ENCODE results near the gene GSPT2.
"Not testable (repeated sequence)": the region's sequence is repeated elsewhere in the genome, so short reads cannot be mapped to it uniquely, and the experiment has no call there.

The GSPT2 gene

DNA sequence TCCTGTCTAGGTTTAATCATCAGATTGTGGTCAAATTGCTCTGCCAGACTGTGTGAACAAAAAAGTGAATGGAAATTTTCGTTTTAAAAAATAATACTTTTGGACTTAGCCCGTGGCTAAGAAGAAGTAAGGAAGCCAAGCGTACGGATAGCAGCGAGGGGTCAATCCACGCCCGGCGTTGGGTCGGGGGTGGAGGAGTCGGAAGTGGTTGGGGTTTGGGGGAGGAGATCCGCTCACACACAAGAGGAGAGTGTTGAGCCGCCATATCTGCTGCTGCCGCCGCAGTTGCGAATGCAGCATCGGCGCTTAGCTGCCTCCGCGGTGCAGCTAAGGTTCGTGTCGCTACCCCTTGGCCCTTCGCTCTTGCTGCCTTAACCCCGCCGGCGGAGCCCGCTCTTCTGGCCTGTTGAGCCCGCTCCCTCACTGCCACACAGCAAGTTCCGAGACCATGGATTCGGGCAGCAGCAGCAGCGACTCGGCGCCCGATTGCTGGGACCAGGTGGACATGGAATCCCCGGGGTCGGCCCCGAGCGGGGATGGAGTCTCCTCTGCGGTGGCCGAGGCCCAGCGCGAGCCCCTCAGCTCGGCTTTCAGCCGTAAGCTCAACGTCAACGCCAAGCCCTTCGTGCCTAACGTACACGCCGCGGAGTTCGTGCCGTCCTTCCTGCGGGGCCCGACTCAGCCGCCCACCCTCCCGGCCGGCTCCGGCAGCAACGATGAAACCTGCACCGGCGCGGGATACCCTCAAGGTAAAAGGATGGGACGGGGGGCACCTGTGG lies at the start of gene GSPT2:
GSPT2 (plus strand) TSS at position 264 of the 779 bp plus-strand sequence; CDS start at position 449, 185 bp downstream.
- peak; percentile 63 for DNase-seq

DNA sequence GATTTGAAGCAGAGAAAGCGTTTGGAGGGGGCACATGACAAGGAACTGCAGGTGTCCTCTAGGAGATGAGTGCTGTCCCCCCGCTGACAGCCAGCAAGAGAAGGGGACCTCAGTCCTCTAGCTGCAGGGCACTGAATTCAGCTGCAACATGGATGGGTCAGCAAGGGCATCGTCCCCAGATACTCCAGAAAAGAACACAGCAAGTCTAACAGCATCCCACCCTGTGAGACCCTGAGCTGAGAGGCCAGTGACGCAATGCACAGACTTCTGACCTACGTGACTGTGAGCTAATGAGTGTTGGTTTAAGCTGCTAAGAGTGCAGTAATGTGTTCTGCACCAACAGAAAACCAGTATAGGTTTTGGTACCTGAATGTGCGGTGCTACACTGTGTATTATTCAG lies 49.0 kb upstream of the GSPT2 start:
- DNase-seq = no peak

DNA sequence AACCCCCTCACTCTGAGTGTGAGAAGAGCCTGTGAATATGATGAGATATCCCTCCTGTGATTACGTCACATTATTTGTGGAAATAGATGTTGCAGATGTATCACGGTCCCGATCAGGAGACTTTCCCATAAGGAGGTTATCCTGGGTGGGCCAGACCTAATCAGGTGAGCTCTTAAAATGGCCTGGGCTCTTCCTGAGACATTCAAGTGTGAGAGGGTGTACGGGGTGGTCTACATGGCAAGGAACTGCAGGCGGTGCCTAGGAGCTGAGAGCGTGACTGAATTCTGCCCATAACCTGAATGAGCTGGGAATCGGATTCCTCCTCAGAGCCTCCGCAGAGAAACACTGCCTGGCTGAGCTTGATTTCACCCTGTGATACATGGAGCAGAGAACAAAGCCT lies 45.8 kb upstream of the GSPT2 start:
- DNase-seq = no peak

DNA sequence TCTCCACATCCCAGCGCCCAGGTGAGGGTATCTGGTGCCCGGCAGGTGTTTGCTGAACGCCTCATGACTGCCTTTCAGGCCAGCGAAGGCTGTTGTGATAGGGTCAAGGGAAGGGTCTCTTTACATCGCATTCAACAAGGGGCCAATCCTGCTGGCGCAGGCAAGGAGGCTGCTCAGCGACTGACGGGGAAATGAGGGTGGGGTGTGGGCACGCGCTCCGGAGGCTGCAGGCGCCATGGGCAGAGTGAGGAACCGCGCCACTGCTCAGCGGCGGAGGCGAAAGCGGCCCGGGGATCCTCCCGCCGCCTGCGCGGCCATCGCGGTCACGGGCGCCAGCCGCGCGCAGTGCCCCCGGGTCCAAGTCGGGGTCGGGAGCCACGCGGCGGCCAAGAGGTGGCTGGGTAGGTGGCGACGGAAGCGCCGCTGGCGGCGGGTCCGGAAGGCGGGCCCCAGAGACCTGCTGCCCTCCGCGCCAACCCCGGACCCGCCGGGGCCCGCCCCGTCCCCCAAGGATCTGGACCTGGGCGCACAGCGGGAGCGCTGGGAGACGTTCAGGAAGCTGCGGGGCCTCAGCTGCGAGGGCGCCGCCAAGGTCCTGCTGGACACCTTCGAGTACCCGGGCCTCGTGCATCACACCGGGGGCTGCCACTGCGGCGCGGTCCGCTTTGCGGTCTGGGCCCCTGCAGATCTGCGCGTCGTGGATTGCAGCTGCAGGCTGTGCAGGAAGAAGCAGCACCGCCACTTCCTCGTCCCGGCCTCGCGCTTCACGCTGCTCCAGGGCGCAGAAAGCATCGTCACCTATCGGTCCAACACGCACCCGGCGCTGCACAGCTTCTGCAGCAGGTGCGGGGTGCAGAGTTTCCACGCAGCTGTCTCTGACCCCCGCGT lies 32.7 kb upstream of the GSPT2 start, which contains the start of gene CENPVL1:
CENPVL1 (plus strand) TSS at position 236 of the 888 bp plus-strand sequence; CDS start at position 236, 0 bp downstream.
- DNase-seq = not testable (repeated sequence)

DNA sequence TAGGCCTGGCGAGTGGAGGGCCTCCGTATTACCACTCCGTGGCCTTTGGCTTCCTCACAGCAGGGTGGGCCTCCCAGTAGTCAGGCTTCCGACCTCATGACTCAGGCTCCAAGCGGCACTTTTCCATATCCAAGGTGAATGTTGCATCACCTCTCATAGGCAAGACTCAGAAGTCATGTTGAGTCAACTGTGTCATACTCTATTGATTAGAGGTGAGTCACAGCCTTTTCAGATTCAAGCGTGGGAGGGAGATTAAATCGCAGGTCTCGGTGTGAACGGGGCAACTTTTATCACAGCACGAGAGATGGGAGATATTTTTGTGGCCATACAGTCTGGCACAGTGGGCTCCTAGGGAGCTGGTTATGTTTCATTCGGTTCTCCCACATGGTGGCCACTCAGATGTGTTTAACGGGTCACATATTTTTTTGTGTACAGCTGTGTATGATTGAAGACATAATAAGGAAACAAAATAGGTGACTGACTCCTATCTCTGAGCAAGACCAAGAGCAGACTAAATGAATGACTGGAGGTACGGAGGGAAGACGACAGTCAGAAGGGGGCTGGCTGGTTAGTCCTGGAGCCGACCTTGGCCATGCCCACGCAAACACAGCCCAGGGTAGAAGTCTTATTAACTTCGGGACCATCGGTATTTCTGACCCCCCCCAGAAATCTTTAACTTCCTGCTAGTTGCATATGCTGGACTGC lies 30.1 kb upstream of the GSPT2 start:
- DNase-seq = not testable (repeated sequence)

DNA sequence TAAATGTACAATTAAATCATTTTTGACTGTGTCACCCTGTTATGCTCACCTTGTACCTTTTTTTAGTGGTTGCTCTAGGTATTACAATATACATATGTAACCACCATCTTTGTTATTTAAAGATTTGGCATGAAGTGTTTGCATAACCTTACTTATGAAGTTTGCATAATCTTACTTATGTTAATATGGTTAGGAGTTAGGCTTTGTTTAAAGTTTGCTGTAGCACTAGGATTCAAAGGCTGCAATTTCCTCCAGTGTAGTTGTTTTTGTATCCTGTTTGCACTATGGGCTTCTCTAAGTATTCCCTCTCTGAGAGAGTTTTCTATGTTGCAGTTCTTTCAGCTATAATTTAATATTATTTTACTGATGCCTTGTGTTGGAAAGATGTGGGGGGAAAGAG lies 15.0 kb upstream of the GSPT2 start:
- no peak for DNase-seq

DNA sequence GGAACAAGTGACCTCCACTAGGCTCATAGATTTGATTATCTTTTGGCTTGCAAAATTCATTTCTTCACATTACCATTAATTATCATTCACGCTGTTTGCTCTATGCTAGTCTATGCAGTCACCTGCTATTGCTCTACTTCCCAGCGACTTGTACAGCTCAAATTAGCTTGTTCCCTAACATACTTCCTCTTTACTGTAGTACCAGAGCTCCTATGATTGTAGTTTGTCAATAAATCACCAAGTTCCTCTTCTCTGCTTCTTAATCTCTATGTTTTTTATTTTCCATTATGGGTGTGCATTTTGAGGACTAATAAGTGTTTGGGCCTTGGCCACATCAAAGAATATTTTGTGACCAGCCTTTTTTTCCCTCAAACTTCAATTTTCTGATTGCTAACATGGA lies 6.2 kb upstream of the GSPT2 start:
- DNase-seq = no peak

DNA sequence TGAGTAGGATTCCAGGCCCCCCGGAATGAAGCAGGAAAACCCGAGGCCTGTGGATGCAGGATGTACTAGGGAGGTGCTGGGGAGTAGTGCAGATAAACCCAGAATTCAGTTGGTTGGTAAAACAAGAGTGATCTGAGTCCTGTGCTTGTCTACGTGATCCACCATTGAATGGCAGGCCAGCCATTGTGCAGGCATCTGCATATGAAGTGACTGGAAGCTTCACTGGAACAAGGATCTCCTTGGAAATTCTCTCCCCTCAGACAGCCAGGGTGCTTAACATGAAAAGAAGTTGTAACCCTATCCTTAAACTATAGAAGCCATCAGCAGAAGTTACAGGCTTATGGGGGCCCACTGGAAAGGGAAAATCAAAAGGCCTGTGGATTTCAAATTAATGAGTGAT lies 656 bp upstream of the GSPT2 start:
- no peak for DNase-seq

DNA sequence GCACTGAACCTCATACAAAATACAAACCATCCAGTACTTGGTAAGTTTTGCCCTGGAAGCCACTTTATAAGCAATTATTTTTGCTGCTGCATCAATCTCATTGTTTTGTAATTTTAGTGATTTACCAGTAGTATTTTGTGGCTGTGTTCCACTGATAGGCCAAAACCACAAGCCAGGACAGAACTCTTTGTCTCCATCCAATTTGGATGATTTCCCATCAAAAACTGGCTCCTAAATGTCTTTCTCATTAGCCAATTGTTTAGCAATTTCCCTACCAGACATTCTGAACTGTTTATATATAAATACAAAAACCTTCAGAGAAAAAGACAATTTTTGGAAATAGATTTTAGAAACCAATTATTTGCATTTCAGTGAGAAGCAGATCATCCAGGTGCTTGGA lies 4.4 kb downstream of the GSPT2 start:
- DNase-seq = no peak

DNA sequence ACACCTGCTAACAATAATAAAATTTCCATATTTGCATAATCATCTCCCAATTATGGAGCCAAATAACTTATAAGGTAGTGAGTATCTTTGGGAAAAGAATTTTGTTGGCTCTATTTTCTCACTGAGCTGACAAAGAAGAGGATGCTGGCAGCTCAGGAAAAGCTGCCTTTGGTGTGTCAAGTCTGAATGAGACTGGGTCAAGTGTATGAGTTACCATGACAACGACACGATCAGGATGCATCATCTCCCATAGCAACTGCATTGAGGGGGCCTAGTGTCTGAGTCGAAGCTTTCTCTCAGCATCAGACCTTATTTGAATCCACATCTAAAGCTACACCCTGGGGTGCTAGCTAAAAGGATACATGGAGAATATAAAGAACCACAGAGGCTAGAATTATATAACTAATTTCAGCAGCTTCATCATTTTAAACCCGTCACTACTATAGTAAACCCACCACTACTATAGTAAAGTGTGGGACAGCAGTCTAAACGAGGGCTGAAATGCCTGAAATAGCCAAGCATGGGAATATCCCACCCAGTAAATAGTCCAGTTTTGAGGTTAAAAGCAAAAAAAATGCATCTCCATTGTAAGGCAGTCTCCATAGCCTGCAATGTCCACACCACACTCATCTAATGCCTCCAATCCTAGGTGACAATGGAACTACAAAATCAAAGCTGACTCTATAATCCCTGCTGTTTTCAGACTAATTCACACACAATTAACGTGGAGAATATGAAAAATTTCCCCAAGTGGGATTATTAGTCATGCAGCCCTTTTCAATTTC lies 16.0 kb downstream of the GSPT2 start:
- peak; percentile 85 for DNase-seq

DNA sequence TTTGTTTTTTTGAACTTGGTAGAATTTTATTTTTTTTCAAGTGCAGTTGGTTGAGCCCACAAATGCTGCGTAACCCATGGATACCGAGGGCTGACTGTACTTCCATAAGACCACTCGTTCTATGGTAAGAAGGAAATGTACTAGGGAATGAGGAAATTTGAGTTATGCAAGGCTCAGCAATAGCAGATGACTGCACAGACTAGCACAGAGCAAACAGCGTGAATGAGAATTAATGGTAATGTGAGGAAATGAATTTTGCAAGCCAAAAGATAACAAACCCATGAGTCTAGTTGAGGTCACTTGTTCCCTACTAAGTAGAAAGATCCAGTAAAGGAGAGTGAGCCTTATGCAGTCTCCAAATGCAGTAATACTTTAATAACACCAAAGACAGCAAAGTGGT lies 17.4 kb downstream of the GSPT2 start:
- no peak for DNase-seq

DNA sequence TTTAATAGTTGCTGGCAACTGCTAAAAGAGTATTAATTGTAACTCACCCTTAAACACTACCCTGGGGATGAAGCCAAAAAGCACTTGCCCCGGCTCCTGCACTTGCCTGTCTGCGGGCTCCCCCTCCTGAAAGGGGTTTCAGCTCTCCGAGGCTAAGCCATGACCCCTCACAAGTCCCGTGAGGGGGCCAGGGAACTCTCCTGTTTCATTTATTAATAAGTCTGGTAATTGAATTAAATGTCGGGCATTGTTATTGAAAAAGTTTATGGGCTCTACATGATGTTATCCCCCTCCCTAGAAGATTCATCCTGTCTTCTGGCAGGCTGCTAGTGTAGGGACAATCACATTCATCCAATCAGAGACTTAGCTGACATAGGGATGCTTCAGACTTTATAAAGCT lies 23.3 kb downstream of the GSPT2 start:
- DNase-seq = no peak

DNA sequence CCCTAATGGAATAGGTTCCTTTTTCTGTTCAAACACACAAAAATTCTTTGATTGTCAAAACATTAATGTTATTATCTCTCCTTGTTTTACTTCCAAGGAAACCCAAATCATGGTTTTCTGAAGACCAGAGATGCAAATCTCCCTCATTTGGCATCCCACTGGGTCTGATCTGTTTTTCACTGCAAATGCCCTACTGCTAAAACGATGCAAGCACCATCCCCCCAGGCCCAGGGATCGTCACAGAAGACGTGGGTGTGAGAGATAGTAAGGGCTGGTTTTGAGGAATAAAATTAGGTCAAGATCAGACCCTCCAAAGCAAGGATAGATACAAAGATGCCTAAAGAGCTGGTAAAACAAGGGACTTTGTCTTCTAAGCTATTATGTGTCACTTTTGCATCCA lies 33.6 kb downstream of the GSPT2 start:
- no peak for DNase-seq

DNA sequence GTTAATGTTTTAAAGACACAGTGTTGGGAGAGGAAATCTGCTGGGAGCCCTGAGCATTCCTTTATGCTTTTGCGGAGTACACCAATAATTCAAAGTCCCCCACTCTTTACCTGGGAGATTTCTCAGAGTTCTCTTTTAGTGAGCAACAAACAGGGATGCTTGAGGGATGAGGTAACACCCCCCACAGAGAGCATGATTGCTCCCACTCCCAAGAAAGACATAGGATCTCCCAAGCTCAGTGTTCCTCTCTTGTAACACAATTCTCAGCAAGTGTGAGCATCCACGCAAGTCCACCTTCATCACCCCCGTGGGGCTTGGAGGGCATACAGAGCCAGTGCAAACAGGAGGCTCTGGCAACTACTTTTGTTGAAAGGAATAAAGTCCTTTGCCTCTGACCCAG lies 36.1 kb downstream of the GSPT2 start:
- no peak for DNase-seq

DNA sequence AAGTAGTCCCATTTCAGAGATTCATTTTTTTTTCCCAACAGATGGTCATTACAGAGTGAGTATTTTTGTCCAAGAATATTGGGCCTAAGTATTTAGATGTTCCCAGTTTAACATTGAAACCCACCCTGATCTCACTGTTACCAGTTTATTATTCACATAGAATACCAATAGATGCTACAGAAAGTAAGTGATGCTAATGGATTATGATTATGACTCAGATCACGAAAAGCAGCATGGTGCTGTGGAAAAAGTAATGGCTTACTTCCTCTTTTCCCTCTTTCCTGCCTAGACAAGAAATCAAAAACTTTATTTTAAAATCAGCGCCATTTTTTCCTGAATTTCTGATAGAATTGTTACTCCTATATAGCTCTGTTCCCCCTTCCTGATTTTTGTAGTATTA lies 51.9 kb downstream of the GSPT2 start:
- no peak for DNase-seq
